GM21423 (cell line): ENCODE measurements around the gene OTULINL.

Experiments
- ATAC-seq: cut with Tn5 transposase; IDR thresholded peaks from one replicate; pipeline ENCODE4 v1.9.1; 2021; ENCODE audit warnings: mild to moderate bottlenecking, moderate library complexity; ENCODE audit not compliant: unreplicated experiment

Gene OTULINL

DNA sequence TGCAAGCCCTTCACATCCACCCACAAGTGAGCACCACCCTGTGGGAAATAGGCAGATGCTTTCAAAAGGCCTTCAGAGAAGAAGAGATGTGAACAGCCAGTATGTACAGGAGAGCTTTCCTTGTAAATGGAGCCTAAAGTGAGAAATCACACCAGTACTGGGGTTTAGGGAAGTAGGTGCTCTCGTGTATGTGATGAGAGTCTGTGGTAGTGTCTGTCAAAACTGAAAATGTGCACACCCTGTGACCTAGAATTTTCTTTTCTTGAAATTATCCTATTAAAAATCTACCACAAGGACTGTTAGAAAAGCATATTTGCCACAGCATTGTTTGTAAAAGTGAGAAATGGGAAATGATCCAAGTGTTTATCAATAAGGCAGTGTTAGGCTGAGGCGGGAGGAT lies 16.6 kb downstream of the OTULINL start:
- no peak for ATAC-seq

DNA sequence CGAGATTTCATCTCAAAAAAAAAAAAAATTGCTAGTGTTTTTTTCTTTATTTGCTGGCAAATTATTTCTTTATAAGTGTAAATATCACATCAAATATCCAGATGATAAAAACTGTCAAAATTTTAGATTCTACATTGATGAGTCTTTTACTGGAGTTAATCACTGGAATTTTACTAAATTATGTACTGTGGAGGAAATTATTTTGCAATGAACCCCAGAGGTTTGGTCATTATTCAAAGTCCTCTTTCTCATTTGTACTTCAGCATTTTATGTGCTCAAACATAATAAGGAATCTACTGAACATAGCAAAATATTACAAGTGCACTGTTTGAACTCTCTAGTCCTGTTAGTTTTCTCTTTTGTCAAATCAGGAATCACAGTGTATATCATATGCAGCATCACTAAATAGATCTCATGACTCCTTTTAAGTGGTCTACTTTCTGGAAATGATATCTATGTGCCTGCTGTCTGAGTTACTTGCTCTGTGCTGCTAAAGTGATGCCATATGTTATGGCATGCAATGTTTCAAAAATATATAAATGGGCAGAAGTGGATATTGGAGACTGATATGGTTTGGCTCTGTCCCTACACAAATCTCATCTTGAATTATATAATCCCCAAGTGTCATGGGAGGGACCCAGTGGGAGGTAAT lies 18.0 kb downstream of the OTULINL start:
- no peak for ATAC-seq

DNA sequence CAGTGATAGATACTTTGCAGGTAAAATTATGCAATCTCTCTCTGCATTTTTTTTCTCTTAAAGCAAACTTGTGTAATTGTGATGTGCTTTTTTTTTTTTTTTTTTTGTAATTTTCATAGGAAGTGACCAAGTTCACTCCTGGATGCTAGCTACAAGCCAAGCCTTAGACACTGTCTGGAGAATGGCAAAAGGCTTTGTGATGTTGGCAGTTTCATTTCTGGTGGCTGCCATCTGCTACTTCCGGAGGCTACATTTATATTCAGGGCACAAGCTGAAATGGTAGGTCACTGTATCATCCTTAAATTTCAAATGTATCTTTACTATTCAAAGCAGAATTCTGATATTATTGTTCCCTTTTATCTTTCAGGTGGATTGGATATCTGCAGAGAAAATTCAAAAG lies 19.3 kb downstream of the OTULINL start:
- no peak for ATAC-seq

DNA sequence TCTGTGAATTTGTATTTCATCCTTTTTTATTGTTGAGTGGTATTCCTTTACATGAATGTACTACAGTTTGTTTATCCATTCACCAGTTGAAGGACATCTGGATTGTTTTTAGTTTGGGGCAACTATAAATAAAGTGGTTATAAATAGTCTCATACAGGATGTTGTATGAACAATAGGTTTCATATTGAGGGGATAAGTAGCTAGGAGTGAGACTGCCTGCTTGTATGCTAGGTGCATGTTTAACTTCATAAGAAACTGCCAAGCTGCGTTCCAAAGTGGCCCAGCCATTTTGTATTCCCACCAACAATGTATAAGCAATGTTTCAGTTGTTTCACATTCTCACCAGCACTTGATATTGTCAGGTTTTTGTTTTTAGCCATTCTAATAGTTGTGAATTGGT lies 21.5 kb downstream of the OTULINL start:
- ATAC-seq = no peak

DNA sequence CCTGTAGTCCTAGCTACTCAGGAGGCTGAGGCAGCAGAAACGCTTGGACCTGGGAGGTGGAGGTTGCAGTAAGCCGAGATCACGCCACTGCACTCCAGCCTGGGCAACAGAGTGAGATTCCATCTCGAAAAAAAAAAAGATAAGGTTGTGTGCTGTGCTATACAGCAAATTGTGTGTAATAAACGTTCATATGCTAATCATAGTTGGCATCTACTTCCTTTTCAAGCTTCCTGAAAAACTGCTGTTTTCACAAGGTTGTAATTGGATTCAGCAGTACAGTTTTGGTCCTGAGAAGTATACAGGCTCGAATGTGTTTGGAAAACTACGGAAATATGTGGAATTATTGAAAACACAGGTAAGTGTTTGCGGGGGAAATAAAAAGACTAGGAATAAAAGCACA lies 25.5 kb downstream of the OTULINL start:
- ATAC-seq = no peak

DNA sequence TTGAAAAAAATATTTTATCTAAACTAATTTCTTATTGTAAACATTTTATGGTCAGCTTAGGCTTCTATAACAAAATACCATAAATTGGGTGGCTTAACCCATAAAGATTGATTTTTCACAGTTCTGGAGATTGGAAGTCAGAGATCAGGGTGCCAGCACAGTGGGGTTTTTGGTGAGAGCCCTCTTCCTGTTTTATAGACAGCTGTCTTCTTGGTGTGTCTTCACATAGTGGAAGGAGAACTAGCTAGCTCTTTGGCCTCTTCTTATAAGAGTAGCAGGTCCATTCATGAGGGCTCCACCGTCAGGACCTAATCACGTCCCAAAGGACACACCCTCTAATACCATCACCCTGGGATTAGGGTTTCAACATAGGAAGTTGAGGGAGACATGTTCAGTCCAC lies 26.6 kb downstream of the OTULINL start:
- ATAC-seq = no peak

DNA sequence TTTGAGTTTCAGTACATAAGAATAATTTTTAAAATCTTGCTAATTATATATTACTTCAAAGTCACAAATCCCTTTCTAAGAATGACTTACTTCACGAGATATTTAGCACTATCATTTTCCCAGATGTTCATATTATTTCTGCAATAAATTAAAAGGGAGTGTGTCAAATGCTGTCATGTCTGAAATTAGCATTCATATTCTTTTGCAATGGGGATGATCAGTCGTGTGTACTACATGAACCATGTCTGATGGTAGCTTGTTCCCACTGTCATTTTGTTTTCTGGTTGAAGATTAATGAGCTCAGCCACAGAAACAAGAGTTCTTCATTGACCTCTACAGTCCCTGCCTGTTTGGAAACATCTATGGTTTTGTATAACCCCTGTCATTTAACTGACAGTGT lies 30.1 kb downstream of the OTULINL start:
- ATAC-seq = no peak

DNA sequence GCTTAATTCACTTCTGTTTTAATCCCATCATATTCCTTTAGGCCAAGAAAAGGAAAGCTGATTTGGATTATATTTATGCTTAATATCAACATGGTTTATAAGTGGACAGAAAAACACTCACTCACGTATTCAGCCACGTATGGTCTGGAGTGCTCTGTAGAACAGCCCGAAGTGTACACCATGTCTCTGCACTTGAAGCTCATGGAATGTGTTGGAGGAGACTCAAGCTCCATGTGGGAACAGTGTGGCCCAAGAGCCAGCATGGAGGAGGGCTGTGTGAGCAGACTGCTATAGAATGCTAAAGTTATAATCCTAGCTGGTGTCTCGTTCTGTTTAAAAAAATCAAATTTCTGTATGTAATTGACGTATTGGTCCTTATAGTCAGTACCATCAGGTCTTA lies 32.9 kb downstream of the OTULINL start:
- no peak for ATAC-seq

DNA sequence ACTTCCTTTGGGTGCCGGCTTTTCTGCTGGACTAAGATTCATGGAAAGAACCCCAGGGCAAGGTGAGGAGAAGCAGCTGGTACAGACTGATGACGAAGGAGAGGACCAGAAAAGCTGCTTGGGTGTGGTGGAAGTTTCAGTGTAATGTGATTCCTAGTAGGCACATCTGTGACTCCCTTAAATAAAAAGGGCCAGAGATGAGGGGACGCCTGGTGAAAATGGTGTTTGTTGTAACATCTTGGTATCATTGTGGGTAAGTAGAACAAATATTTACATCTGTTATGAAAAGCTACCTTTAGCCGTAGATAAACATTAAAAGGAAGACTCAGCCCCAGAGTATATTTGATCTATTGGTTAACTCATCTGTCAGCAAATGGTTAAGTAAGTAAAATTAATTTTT lies 33.8 kb downstream of the OTULINL start:
- no peak for ATAC-seq

DNA sequence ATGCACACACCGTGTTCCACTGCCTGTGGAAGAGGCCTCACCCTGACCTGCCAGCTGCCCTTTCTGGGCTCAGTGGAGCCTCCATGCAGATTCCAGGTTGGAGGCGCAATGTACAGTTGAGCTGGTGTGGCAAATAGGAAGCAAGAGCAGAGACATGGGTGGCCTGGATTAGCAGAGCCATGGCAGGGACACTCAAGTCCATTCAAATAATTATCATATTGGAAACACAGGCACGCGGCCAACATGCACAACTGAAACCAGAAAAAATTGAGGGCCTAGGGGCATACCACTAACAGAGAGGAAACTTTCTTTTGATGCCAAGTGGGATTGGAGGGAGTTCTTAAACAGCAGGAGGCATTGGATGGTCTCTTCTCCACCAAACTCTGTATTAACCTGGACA lies 35.8 kb downstream of the OTULINL start:
- no peak for ATAC-seq

DNA sequence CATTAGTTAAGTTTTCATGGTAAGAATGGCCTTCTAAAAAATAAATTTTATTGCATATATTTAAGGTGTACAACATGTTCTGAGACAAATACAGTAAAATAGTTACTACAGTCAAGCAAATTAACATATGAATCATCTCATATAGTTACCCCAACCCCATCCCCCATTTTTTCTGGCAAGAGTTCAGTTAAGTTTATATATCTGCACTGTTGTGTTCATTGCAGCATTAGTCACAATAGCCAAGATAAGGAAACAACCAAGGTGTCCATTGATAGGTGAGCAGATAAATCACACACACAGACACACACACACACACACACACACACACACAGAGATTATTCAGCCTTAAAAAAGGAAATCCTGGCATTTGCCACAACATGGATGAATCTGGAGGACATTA lies 45.7 kb downstream of the OTULINL start:
- no peak for ATAC-seq

DNA sequence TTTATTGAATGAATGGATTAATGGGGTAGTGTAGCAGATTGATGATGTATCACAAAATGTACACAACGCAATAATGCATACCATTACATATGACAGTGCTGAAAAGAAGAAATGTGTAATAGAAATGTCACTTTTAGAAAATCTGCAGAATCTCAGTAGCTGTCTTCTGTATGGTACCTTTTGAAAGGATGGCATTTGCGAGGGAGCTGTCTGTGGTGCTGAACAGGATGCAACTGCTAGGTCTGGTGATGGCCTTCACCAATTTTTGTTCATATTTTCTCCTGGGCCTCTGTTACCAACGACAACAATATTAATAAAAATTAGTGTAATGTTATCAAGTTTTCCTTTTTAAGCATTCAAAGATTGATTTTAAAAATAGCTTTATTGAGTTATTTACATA lies 46.8 kb downstream of the OTULINL start:
- ATAC-seq = no peak

DNA sequence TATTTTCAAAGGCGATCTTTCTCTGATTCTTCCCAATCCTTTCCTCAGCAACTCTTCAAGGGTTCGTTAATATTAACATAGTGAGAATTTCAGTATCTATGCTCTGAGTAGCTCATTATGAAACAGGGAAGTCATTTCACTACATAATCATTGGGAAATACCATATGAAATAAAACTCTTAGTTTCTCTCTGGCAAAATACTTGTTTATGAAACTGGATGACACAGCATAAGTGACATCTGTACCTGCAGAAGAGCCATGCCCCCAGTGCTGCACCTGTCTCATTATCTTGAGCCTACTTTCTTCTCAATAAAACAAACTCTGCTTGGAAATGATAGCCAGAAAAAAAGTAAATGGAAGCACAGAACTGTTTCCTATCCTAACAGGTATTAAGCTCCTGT lies 49.1 kb downstream of the OTULINL start:
- ATAC-seq = no peak

DNA sequence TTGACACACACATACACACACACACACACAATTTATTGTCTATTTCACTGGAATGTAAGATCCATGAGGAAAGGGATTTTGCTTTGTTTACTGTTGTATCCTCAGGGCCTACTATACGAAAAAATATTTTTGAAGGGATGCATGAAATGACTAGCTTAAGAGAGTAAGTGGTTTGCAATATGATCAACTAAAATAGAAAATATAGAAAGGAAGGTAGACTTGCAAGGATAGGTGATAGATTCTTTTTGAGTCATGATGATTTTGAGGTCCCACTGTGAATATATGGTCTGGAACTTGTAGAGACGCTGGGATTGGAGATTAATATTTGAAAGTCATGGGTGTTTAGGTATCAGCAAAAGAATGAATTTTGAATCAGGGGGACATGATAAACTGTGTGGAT lies 54.1 kb downstream of the OTULINL start:
- ATAC-seq = no peak

DNA sequence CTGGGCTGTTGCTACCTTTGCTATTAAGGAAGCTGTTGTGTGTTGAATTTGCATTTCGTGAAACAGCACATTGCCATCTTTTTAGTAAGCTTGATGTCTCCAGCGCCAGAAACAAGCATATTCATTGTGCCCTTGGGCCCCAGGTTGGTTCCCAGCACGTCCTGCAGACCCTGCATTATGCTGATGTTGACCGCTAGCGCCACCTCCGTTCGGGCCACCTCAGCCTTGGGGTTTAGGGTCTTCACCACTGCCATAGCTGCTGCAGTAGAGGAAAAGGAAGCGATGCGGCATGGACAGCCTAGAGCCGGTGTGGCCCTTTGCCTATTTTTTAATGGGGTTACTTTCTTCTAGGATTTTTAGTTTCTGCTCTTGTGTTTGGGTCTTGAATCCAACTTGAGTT lies 59.2 kb downstream of the OTULINL start:
- no peak for ATAC-seq

DNA sequence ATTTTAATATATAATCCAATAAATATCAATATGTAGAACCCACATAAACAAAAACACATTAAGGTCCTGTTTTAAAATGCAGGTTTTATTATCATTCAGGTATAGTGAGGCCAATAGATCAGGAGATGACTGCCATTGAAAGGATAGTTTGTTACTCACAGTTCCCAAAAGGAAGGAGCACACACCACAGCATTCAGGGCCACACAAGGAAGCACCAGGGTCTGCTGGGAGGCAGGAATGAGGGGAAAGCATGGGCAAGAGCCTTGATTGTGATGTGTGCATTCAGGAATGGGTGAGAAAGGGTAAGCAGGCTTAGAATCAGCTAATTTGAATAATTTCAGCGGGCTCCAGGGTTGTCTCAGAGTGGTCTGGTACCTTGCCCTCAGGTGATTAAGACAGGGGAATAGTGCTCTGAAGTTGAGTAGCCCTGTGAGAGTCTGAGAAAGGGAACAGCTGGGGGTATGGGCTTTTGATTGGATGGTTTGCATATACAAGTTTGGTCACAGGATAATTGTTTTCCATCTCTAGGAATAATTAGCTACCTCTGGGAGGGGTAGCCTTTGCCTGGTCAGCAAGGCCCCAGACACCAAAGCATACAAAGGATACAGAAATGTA lies 63.1 kb downstream of the OTULINL start:
- no peak for ATAC-seq

DNA sequence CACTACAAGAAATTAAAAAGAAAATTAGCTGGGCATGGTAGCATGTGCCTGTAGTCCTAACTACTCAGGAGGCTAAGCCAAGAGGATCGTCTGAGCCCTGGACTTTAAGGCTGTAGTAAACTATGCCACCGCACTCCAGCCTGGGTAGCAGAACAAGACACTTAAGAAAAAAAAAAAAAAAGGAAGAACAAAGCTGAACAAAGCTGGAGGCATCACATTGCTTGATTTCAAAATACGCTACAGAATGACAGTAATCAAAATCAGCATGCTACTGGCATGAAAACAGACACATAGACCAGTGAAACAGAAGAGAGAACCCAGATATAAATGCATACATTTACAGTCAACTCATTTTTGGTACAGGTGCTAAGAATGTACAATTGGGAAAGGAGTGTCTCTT lies 68.5 kb downstream of the OTULINL start:
- ATAC-seq = no peak

DNA sequence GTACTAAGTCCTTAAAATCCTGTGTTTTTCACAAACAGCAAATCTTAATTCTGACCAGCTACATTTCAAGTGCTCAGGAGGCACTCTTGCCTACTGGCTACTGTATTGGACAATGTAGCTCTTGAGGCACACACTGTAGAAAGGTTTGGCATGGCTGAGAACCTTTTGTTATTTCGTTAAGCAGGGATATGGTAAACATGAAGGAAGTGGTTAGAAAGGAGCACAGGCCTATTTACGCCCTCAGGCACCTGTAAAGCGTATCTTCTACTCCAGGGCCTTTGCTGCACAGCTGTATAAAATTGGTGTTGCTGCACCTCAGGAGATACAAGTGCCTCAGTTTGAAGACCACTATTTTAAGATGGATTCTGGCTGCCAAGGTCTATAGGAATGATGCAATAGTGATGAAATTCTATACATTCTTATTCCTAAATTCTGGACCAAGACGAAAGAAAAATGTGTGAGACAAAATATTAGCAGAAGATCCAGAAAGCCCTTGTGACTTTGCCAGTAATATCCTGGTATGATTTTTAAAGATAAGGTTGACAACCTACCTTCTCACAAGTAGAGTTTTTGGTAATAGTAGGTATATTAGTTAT lies 73.7 kb downstream of the OTULINL start:
- no peak for ATAC-seq

DNA sequence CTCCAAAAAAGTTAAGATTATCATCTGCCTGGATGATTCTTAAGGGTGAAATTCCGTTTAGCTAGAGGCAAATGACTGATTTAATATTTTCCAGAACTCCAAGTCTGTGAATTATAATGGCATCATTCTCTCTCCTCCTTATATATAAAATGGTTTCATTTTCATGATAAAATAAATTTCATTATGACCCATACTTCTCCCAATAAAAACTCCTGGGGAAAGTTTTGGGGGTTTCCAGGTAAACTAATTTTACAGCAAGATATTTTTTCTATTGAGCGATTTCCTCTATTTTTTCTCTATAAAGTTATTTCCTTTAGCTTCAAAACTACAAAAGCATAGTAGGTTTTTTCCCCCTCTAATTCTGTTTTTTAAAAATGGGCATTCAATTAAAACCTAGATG lies 75.3 kb downstream of the OTULINL start:
- no peak for ATAC-seq

DNA sequence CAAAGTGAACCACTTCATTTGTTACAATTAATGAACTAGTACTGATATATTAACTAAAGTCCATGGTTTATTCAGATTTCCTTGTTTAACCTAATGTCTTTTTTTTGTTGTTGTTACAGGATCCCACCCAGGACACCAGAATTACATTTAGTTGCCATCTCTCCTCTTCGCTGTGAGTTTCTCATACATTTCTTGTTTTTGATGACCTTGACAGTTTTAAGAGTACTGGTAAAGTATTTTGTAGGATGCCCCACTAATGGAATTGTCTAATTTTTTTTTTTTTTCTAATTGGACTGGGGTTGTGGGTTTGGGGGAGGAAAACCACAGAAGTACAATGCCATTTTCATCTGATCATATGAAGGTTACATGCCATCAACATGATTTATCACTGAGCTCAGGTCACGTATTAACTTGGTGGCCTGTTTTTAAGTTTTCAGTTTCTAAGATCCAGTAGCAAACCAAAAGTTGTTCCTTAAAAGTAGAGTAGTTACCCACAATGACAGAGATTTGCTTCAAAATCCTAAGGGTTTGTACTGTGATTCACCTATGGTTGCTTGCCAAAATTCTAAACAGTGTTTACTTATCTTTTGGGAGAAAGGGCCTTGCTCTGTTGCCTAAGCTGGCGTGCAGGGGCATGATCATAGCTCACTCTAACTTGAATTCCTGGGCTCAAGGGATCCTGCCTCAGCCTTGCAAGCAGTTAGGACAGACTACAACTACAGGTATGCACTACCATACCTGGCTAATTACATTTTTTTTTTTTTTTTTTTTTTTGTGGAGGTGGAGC lies 78.4 kb downstream of the OTULINL start:
- no peak for ATAC-seq

DNA sequence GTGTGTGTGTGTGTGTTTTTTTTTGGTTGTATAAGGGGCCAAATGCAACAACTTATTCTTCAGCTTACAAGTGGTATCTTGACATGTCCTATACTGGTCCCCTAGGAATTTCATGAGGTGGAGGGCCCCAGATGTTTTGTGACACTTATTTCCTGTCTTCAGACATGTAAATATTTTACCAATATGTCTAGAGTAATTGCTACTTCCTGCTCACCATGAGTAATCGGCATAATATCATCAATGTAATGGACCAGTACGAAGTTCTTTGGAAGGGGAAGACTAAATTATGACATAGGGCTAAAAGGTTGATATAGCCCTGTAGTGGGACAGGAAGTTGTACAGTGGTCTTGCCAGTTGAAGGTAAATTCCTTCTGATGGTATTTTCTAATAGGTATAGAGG lies 79.2 kb downstream of the OTULINL start:
- ATAC-seq = no peak
